Right kidney (tissue), 1 donor: ENCODE measurements around the gene SLC43A2.
"Not testable (repeated sequence)": the region's sequence is repeated elsewhere in the genome, so short reads cannot be mapped to it uniquely, and the experiment has no call there.

Source experiments
- DNase-seq: peaks from one replicate; pipeline ENCODE4 v3.0.0-alpha.2; 2016

SLC43A2 gene

GRCh38 chr17:1535737-1536136, 92.9 kb downstream of the SLC43A2 start:
- no peak for DNase-seq

GRCh38 chr17:1533661-1534325, 94.8 kb downstream of the SLC43A2 start:
- no peak for DNase-seq

GRCh38 chr17:1532836-1533602, 95.6 kb downstream of the SLC43A2 start:
- DNase-seq: no peak

- DNase-seq: no peak
These were observed 98.8 kb downstream of the SLC43A2 start for GRCh38 chr17:1529863-1530262.

- DNase-seq: not testable (repeated sequence)
These were observed 101.8 kb downstream of the SLC43A2 start for GRCh38 chr17:1526876-1527275.

GRCh38 chr17:1522626-1523025, 106.0 kb downstream of the SLC43A2 start:
- no peak for DNase-seq

GRCh38 chr17:1521086-1521640, 107.5 kb downstream of the SLC43A2 start:
- DNase-seq: no peak

GRCh38 chr17:1519678-1520077, 109.0 kb downstream of the SLC43A2 start:
- DNase-seq: no peak
